Esophagus muscularis mucosa (tissue), 4 donors: ENCODE data around the gene CDX1.

ENCODE experiments used
- CTCF ChIP-seq, 3 experiments: fragments of 200-600 bp in 2 of 3; fragments of 450-650 bp in 1 of 3; sonication (generic) in 2 of 3; IDR thresholded peaks; one replicate each; pipeline ENCODE4 v1.5.1; 2017 to 2019; ENCODE audit warnings: antibody characterized with exemption in 3 of 3, mild to moderate bottlenecking in 2 of 3, moderate library complexity in 1 of 3
- EP300 ChIP-seq: sonication (generic); formaldehyde crosslinking; IDR thresholded peaks from one replicate; pipeline ENCODE4 v1.6.1; 2017; ENCODE audit warnings: antibody characterized with exemption
- POLR2A ChIP-seq: fragments of 450-650 bp; IDR thresholded peaks from one replicate; pipeline ENCODE4 v1.6.1; 2017; ENCODE audit warnings: antibody characterized with exemption, moderate library complexity, mild to moderate bottlenecking, low read depth
- POLR2AphosphoS5 ChIP-seq, 2 donors: sonication (generic); formaldehyde crosslinking; IDR thresholded peaks; one replicate each; pipeline ENCODE4 v1.6.1; 2017; ENCODE audit warnings: antibody characterized with exemption in 2 of 2

- TF ChIP-seq CTCF (IDR thresholded peaks at IDR 0.05) (no peak), EP300 (no peak), POLR2A (no peak), POLR2AphosphoS5 (IDR thresholded peaks at IDR 0.05) (no peak)
Measured at GRCh38 chr5:150190987-150191386, 24.4 kb downstream of the CDX1 start.
